Stimulated activated CD4-positive, alpha-beta T cell treated with anti-CD3 and anti-CD28 coated beads, Interleukin-15, amount 100 ng/mL, for 24 hours (primary cell): ENCODE measurements around the gene SLC9A8.
A peak's percentile ranks its signal among the peaks of the same experiment; 100 is the strongest.
"Not testable (repeated sequence)": the region's sequence is repeated elsewhere in the genome, so short reads cannot be mapped to it uniquely, and the experiment has no call there.

Experiments used
- DNase-seq: peaks from one replicate; pipeline ENCODE4 v3.0.0-alpha.2; 2020

Gene SLC9A8

GRCh38 chr20:49812507-49813304, at the start of gene SLC9A8:
SLC9A8 (plus strand) TSS chr20:49812828; CDS start chr20:49812923, 95 bp downstream.
- DNase-seq, result peak; percentile 86

- no peak for DNase-seq
Observed at GRCh38 chr20:49762940-49763766, 49.5 kb upstream of the SLC9A8 start.

DNA sequence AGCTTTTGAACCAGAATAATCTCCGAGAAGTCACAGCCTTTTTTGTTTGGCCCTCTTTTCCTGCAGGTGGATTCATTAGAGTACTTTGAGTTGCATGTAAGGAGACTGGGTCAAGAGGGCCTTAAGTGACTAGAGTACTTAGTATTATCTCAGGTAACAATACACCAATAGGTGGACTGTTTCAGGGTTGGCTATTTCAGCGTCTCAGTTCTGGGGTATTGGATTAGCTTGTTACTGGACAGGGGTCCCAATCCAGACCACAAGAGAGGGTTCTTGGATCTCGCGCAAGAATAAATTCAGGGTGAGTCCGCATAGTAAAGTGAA, 47.3 kb upstream of the SLC9A8 start:
- no peak for DNase-seq

DNA sequence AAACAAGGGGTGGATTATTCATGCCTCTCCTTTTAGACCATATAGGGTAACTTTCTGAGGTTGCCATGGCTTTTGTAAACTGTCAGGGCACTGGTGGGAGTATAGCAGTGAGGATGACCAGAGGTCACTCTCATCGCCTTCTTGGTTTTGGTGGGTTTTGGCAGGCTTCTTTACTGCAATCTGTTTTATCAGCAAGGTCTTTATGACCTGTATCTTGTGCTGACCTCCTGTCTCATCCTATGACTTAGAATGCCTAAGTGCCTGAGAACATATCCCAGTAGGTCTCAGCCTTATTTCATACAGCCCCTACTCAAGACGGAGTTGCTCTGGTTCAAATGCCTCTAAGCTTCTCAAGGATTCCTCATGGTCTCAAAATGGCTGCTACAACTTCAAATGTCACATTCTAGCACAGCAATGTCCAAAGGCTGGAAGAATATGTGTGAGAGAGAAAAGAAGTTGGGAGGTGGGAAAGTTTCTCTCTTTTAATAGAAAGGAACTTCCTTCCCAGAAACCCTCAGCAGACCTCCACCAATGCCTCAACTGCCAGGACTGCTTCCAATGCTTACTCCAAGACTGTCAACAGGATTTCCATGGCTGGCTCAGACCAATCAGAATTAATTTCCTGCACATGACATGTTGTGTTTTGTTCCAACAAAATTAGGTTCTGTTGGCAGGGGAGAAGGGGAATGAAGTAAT, 46.6 kb upstream of the SLC9A8 start:
- no peak for DNase-seq

DNA sequence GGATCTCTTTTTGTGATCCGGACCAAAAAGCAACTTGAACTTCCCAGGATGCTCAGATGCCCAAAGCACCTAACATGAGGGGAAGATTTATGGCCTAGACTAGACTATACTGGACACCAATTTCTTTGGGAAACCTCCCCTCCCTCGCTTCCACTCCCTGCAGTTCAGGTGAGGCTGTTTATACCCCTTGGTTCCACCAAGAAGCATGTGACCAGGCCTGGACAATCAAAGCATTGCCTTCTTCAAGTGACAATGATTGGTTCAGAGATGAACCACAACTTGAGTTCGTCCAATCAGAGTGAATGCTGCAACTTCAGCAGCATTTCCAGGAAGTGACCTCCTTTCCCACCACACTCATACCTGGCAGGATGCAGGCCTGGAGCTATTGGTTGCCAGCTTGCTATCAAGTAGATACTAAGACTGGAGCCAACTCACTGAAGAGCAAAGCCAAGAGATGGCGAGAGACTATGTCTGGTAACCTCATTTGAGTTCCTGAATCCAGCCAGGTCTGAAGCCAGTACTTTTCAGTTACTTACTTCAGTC, 45.6 kb upstream of the SLC9A8 start:
- DNase-seq, result peak; percentile 16

- DNase-seq, result peak; percentile 10
Observed at GRCh38 chr20:49768204-49769047, 44.2 kb upstream of the SLC9A8 start.

DNA sequence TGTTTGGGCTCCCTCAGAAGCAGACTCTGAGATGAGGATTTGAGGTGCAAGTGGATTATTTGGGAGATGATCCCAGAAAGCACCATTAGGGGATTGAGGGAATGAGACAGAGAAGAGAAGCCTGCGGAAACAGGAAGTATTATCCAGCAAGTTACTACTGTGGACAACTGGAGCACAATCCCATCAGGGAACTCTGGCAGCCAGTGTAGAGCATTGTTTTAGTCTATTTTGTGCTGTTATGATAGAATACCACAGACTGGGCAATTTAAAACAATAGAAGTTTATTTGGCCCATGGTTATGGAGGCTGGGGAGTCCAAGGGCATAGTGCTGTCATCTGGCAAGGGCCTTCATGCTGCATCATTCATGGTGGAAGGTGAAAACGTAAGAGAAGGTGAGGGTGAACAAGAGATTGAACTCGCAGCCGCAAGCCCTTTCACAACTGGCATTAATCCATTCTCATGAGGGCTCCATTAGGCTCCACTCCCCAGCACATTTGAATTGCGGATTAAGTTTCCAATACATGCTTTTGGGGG, 43.5 kb upstream of the SLC9A8 start:
- DNase-seq, result no peak

GRCh38 chr20:49770634-49771033, 42.0 kb upstream of the SLC9A8 start:
- DNase-seq, result no peak

GRCh38 chr20:49774213-49774612, 38.4 kb upstream of the SLC9A8 start:
- DNase-seq, result not testable (repeated sequence)

- DNase-seq, result no peak
Observed at GRCh38 chr20:49775229-49775693, 37.4 kb upstream of the SLC9A8 start.

DNA sequence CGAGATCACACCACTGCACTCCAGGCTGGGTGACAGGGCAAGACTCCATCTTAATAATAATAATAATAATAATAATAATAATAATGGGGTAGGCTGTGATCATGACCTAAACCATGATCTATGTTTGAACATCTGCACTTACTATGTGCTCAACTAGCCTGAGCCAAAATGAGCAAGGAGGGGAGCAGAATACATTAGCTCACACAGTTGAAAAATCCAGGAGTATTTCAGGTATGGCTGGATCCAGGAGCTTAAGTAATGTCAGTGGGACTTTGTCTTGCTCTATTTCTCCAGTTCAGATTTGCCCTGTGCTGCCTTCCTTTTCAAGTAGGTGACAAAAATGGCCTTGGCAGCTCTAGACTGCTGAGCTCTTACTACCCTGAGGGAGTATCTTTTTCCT, 32.7 kb upstream of the SLC9A8 start:
- no peak for DNase-seq

GRCh38 chr20:49781676-49782075, 31.0 kb upstream of the SLC9A8 start:
- no peak for DNase-seq

- not testable (repeated sequence) for DNase-seq
Observed at GRCh38 chr20:49782439-49782838, 30.2 kb upstream of the SLC9A8 start.

DNA sequence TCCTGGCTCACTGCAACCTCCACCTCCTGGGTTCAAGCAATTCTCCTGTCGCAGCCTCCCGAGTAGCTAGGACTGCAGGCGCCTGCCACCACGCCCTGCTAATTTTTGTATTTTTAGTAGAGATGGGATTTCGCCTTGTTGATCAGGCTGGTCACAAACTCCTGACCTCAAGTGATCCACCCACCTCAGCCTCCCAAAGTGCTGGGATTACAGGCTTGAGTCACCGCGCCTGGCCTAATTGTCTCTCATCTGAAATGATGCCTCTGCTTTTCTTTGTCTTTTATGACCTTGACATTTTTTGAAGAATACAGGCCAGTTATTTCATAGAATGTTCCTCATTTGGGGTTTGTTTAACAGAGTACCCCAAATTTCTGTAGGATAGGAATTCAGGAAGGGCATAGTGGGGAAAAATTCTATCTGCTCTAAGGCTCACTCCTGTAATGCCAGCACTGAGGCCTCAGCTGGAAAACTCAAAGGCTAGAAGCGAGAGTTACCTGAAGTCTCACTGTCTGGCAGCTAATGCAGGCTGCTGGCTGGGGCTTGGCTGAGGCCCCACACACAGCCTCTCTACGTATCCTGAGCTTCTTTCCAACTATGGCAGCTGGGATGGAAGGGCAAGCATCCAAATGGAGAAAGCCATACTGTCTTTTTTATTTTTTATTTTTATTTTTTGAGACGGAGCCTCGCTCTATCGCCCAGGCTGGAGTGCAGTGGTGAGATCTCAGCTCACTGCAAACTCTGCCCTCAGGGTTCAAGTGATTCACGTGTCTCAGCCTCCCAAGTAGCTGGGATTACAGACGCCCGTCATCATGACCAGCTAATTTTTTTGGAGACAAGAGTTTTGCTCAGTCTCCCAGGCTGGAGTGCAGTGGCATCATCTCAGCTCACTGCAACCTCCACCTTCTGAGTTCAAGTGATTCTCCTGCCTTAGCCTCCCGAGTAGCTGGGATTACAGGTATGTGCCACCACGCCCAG, 29.3 kb upstream of the SLC9A8 start:
- not testable (repeated sequence) for DNase-seq

DNA sequence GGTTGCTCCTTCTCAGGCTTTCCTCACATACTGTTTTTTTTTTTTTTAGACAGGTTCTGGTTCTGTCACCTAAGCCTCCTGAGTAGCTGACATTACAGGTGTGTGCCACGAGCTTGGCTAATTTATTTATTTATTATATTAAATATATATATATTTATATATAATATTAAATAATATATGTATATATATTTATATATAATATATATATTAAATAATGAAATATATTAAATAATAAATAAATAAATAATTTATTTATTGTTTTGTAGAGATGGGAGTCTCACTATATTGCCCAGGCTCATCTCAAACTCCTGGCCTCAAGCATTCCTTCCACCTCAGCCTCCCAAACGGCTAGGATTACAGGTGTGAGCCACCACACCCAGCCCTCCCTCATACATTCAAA, 28.3 kb upstream of the SLC9A8 start:
- DNase-seq, result no peak

DNA sequence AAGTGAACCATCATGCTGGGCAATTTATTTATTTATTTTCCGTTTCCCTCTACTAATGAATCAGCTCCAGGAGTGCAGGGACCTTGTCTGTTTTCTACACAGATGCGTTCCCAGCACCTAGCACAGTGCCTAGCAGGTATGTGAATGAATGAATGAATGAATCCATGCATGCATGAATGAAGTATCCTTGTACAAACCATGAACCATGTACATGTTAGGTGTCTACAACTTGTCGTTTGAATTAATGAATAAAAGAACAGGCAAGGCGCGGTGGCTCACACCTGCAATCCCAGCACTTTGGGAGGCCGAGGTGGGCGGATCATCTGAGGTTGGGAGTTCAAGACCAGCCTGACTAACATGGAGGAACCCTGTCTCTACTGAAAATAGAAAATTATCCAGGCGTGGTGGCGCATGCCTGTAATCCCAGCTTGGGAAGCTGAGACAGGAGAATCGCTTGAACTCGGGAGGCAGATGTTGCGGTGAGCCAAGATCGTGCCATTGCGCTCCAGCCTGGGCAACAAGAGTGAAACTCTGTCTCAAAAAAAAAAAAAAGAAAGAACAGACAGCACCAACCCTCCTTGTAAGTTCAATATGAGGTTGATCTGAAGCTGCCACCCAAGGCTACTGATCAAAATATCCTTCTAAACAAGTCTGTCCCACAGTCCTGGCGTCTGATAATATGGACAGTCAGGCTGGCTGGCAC, 27.3 kb upstream of the SLC9A8 start:
- DNase-seq, result no peak

DNA sequence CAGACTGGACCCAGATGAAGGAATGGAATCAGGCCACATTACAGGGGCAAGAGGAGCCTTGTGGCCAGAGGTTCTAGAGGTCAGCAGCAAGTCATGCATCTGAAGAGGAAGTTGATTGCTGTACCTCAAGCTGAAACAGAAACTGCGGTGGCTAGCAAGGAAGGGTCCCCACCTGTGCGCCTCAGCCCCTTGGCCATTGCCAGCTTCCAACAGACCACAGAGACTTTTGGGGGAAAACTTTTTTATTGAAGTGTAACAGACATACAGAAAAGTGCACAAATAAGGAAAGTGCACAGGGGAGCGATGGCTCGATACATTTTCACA, 26.8 kb upstream of the SLC9A8 start:
- DNase-seq, result no peak

DNA sequence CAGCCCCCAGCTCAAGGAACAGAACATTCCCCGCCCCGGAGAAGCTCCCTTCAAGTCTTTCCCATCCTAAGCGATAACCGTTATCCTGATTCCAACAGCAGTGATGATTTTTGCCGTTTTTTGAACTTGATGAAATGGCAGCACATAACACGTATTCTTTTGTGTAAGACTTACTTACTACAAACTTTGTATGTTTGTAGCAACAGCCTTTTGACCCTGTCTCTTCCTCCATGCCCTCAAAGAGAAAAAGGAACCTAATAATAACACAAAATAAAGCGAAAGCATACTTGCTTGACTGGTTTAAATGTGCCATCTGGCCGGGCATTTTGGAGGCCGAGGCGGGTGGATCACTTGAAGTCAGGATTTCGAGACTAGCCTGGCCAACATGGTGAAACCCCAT, 26.4 kb upstream of the SLC9A8 start:
- DNase-seq, result no peak

DNA sequence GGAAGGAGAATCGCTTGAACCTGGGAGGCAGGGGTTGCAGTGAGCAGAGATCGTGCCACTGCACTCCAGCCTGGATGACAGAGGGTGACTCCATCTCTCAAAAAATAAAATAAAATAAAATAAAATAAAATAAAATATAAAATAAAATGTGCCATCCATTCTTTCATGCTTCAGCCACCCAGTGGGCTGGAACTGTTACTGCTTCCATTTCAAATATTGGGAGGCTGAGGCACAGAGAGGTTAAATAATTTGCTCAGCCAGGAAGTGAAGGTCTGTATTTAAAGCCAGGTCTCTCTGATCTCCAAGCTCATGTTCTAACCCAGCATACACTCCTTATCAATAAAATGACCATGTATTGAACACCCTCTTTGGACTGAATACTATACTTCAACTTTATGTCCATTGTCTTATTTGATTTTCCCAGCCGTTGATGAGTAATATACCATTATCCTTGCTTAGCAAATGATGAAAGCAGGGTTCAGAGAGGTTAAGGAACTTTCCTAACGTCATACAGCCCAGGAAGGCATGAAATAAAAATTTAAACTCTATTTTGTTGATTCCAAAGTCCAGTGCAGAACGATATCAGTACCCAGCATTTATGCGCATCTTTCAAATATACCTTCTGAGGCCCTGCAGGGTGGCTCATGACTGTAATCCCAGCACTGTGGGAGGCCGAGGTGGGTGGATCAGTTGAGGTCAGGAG, 25.8 kb upstream of the SLC9A8 start:
- no peak for DNase-seq
